OCI-LY1 (cell line): Measurements from ENCODE around the gene TRAPPC3.

Experiments
- H2AFZ ChIP-seq: fragments of 200-600 bp; sonication (generic), shearing (Covaris generic); 2 replicates; pipeline ENCODE4 v1.6.0; 2014; ENCODE audit warnings: antibody characterized with exemption, mild to moderate bottlenecking, low read length
- H3F3A ChIP-seq: fragments of 200-600 bp; sonication (generic), shearing (Covaris generic); 2 replicates; pipeline ENCODE4 v1.6.0; 2014; ENCODE audit warnings: mild to moderate bottlenecking, antibody characterized with exemption, low read length, moderate library complexity; ENCODE audit not compliant: insufficient read depth
- H3K27ac ChIP-seq: fragments of 200-600 bp; sonication (generic); 2 replicates; pipeline ENCODE4 v1.5.1; 2014; ENCODE audit warnings: low read length, mixed run types, mild to moderate bottlenecking, low read depth; ENCODE audit not compliant: poor library complexity, severe bottlenecking
- H3K27me3 ChIP-seq: fragments of 200-600 bp; sonication (generic); 2 replicates; pipeline ENCODE4 v1.6.0; 2014; ENCODE audit warnings: antibody characterized with exemption, mild to moderate bottlenecking, low read length, moderate library complexity; ENCODE audit not compliant: insufficient read depth
- H3K36me3 ChIP-seq: fragments of 200-600 bp; sonication (generic); 2 replicates; pipeline ENCODE4 v1.6.1; 2014; ENCODE audit warnings: mild to moderate bottlenecking, antibody characterized with exemption, low read length, moderate library complexity, mixed read lengths; ENCODE audit not compliant: insufficient read depth
- H3K4me1 ChIP-seq: fragments of 200-600 bp; sonication (generic); 2 replicates; pipeline ENCODE4 v1.5.1; 2014; ENCODE audit warnings: mild to moderate bottlenecking, low read length, moderate library complexity; ENCODE audit not compliant: insufficient read depth, severe bottlenecking
- H3K4me2 ChIP-seq: fragments of 200-600 bp; sonication (generic), shearing (Covaris generic); 2 replicates; pipeline ENCODE4 v1.6.1; 2014; ENCODE audit warnings: low read length
- H3K4me3 ChIP-seq: fragments of 200-600 bp; sonication (generic); 2 replicates; pipeline ENCODE4 v1.5.1; 2014; ENCODE audit warnings: low read length, low read depth, mild to moderate bottlenecking, mixed read lengths; ENCODE audit not compliant: poor library complexity, severe bottlenecking
- H3K79me2 ChIP-seq: fragments of 200-600 bp; shearing (Covaris generic); 2 replicates; pipeline ENCODE4 v1.6.1; 2016; ENCODE audit warnings: mixed run types, low read length, mixed read lengths; ENCODE audit not compliant: insufficient read depth
- H3K9ac ChIP-seq: fragments of 200-600 bp; sonication (generic), shearing (Covaris generic); 2 replicates; pipeline ENCODE4 v1.6.1; 2014; ENCODE audit warnings: mild to moderate bottlenecking, low read length, mixed read lengths
- H3K9me2 ChIP-seq: fragments of 200-600 bp; sonication (generic), shearing (Covaris generic); 2 replicates; pipeline ENCODE4 v1.6.1; 2014; ENCODE audit warnings: low read depth, mild to moderate bottlenecking, low read length, mixed read lengths
- H3K9me3 ChIP-seq: fragments of 200-600 bp; shearing (Covaris generic); 2 replicates; pipeline ENCODE4 v1.6.1; 2014; ENCODE audit warnings: low read length, mixed read lengths
- H4K20me1 ChIP-seq: fragments of 200-600 bp; sonication (generic), shearing (Covaris generic); 2 replicates; pipeline ENCODE4 v1.6.0; 2016; ENCODE audit warnings: mild to moderate bottlenecking, low read length; ENCODE audit not compliant: insufficient read depth
- CTCF ChIP-seq: fragments of 200-600 bp; sonication (generic), shearing (Covaris generic); IDR thresholded peaks from 2 replicates; pipeline ENCODE4 v1.5.1; 2017; ENCODE audit warnings: mild to moderate bottlenecking, antibody characterized with exemption, low read length, moderate library complexity, mixed read lengths
- EZH2 ChIP-seq: fragments of 200-600 bp; sonication (generic), shearing (Covaris generic); IDR thresholded peaks from 2 replicates; pipeline ENCODE4 v1.8.0; 2017; ENCODE audit warnings: borderline replicate concordance, mixed run types, mild to moderate bottlenecking, antibody characterized with exemption, low read length, moderate library complexity, mixed read lengths

The TRAPPC3 gene

GRCh38 chr1:36095760-36096405, 53.4 kb downstream of the TRAPPC3 start:
- Histone ChIP-seq H3K36me3 (peaks cover 52% of the 10 kb centered on the region), H3K4me1 (peaks cover 9% of the 10 kb centered on the region), H3K27ac (no peak overlapping the region), H3K4me3 (no peak overlapping the region), H2AFZ (no peak overlapping the region), H3K9me3 (no peaks in the 10 kb centered on the region), H3F3A (no peaks in the 10 kb centered on the region), H3K9ac (no peak overlapping the region), H3K27me3 (no peaks in the 10 kb centered on the region), H3K79me2 (no peaks in the 10 kb centered on the region), H3K9me2 (no peaks in the 10 kb centered on the region), H3K4me2 (no peak overlapping the region), H4K20me1 (no peaks in the 10 kb centered on the region)
- no peak for TF ChIP-seq CTCF

- H3K79me2 ChIP-seq, result no peaks in the 10 kb centered on the region
- no peaks in the 10 kb centered on the region for H3F3A ChIP-seq
- H3K36me3 ChIP-seq, result peaks cover 56% of the 10 kb centered on the region
- H3K9ac ChIP-seq, result no peak overlapping the region
- H3K4me1 ChIP-seq, result peaks cover 8% of the 10 kb centered on the region
- H4K20me1 ChIP-seq, result no peaks in the 10 kb centered on the region
- no peaks in the 10 kb centered on the region for H3K9me3 ChIP-seq
- H3K27me3 ChIP-seq, result no peaks in the 10 kb centered on the region
- no peak for TF ChIP-seq EZH2
- TF ChIP-seq CTCF, result no peak
- no peaks in the 10 kb centered on the region for H3K9me2 ChIP-seq
- H3K27ac ChIP-seq, result no peak overlapping the region
- H3K4me3 ChIP-seq, result no peak overlapping the region
- H3K4me2 ChIP-seq, result no peak overlapping the region
- no peak overlapping the region for H2AFZ ChIP-seq
These were observed 54.6 kb downstream of the TRAPPC3 start for GRCh38 chr1:36094621-36095061.

GRCh38 chr1:36093929-36094328, 55.4 kb downstream of the TRAPPC3 start:
- TF ChIP-seq EZH2 (no peak), CTCF (no peak)
- Histone ChIP-seq H3K36me3 (peaks cover 56% of the 10 kb centered on the region), H2AFZ (no peak overlapping the region), H3K9me2 (no peaks in the 10 kb centered on the region), H3K27me3 (no peaks in the 10 kb centered on the region), H4K20me1 (no peaks in the 10 kb centered on the region), H3K9me3 (no peaks in the 10 kb centered on the region), H3K79me2 (no peaks in the 10 kb centered on the region), H3K9ac (no peak overlapping the region), H3K4me3 (no peak overlapping the region), H3K27ac (no peak overlapping the region), H3K4me2 (no peak overlapping the region), H3F3A (no peaks in the 10 kb centered on the region), H3K4me1 (peaks cover 11% of the 10 kb centered on the region)
